Islet of Langerhans (tissue), 1 donor: Measurements from ENCODE around the gene UGT1A8.

Experiments used
- FAIRE-seq: peaks from one replicate; lab custom pipeline; 2011; peaks lifted over from hg19 to GRCh38; lab: Jason Lieb, UNC

The UGT1A8 gene

GRCh38 chr2:233802132-233802815 is 184.8 kb downstream of the UGT1A8 start:
- no peak for FAIRE-seq

- FAIRE-seq: no peak
Observed at GRCh38 chr2:233803292-233803911, 186.0 kb downstream of the UGT1A8 start.

GRCh38 chr2:233803994-233804393 is 186.6 kb downstream of the UGT1A8 start:
- FAIRE-seq: no peak

GRCh38 chr2:233807215-233807865 is 189.9 kb downstream of the UGT1A8 start:
- no peak for FAIRE-seq

GRCh38 chr2:233807966-233808935 is 190.8 kb downstream of the UGT1A8 start:
- no peak for FAIRE-seq

GRCh38 chr2:233810385-233810784 is 193.0 kb downstream of the UGT1A8 start:
- FAIRE-seq: no peak

- no peak for FAIRE-seq
Observed at GRCh38 chr2:233811087-233811486, 193.7 kb downstream of the UGT1A8 start.

- FAIRE-seq: no peak
Observed at GRCh38 chr2:233811732-233812131, 194.3 kb downstream of the UGT1A8 start.

- FAIRE-seq: no peak
Observed at GRCh38 chr2:233813236-233814055, 196.0 kb downstream of the UGT1A8 start.

GRCh38 chr2:233814056-233814835 is 196.8 kb downstream of the UGT1A8 start:
- no peak for FAIRE-seq

GRCh38 chr2:233815861-233816260 is 198.4 kb downstream of the UGT1A8 start:
- FAIRE-seq: no peak

GRCh38 chr2:233816334-233816733 is 198.9 kb downstream of the UGT1A8 start:
- FAIRE-seq: no peak

- FAIRE-seq: no peak
Observed at GRCh38 chr2:233816771-233817170, 199.3 kb downstream of the UGT1A8 start.

- FAIRE-seq: no peak
Observed at GRCh38 chr2:233817361-233817911, 200.0 kb downstream of the UGT1A8 start.

GRCh38 chr2:233817995-233818638 is 200.7 kb downstream of the UGT1A8 start:
- no peak for FAIRE-seq

- FAIRE-seq: no peak
Observed at GRCh38 chr2:233818639-233819621, 201.5 kb downstream of the UGT1A8 start.

GRCh38 chr2:233819884-233820773 is 202.7 kb downstream of the UGT1A8 start:
- no peak for FAIRE-seq

- no peak for FAIRE-seq
Observed at GRCh38 chr2:233820774-233821105, 203.3 kb downstream of the UGT1A8 start.
